Ishikawa (cell line): ENCODE measurements around the gene DNER.

Experiments
- CEBPB ChIP-seq: IDR thresholded peaks from 2 replicates; pipeline ENCODE4 v1.6.1; 2012
- CREB1 ChIP-seq: IDR thresholded peaks from 2 replicates; pipeline ENCODE4 v1.6.1; 2012; ENCODE audit warnings: low read depth
- EGR1 ChIP-seq: IDR thresholded peaks from 2 replicates; pipeline ENCODE4 v1.6.1; 2012
- EP300 ChIP-seq: IDR thresholded peaks from 2 replicates; pipeline ENCODE4 v1.6.1; 2012; ENCODE audit warnings: borderline replicate concordance
- FOXM1 ChIP-seq: IDR thresholded peaks from 2 replicates; pipeline ENCODE4 v1.6.1; 2012; ENCODE audit warnings: low read depth, borderline replicate concordance
- MAX ChIP-seq: IDR thresholded peaks from 2 replicates; pipeline ENCODE4 v1.6.1; 2012
- NFIC ChIP-seq: IDR thresholded peaks from 2 replicates; pipeline ENCODE4 v1.6.1; 2012
- RAD21 ChIP-seq: IDR thresholded peaks from 2 replicates; pipeline ENCODE4 v1.6.1; 2012; ENCODE audit warnings: low read depth
- REST ChIP-seq: IDR thresholded peaks from 2 replicates; pipeline ENCODE4 v1.6.1; 2012; ENCODE audit warnings: low read depth, mild to moderate bottlenecking
- TAF1 ChIP-seq: IDR thresholded peaks from 2 replicates; pipeline ENCODE4 v1.6.1; 2012; ENCODE audit warnings: low read depth, mild to moderate bottlenecking
- TCF12 ChIP-seq: IDR thresholded peaks from 2 replicates; pipeline ENCODE4 v1.6.1; 2012; ENCODE audit warnings: low read depth
- TEAD4 ChIP-seq: IDR thresholded peaks from 2 replicates; pipeline ENCODE4 v1.6.1; 2012
- USF1 ChIP-seq: IDR thresholded peaks from 2 replicates; pipeline ENCODE4 v1.6.1; 2012
- YY1 ChIP-seq: IDR thresholded peaks from 2 replicates; pipeline ENCODE4 v1.6.1; 2012; ENCODE audit warnings: low read depth
- ZBTB7A ChIP-seq: IDR thresholded peaks from 2 replicates; pipeline ENCODE4 v1.6.1; 2012; ENCODE audit warnings: low read depth

DNER gene

GRCh38 chr2:229688141-229688540 is 26.2 kb downstream of the DNER start:
- TF ChIP-seq TEAD4 (no peak), CREB1 (no peak), TAF1 (no peak), NFIC (no peak), RAD21 (no peak), EP300 (no peak), ZBTB7A (no peak)

GRCh38 chr2:229686122-229686919 is 28.0 kb downstream of the DNER start:
- TF ChIP-seq NFIC, result no peak
- no peak for TF ChIP-seq EP300
- TF ChIP-seq MAX, result no peak
- TF ChIP-seq RAD21, result no peak
- TF ChIP-seq CEBPB, result no peak
- TF ChIP-seq YY1, result no peak
- TF ChIP-seq REST, result no peak
- TF ChIP-seq FOXM1, result no peak
- TF ChIP-seq EGR1, result no peak
- TF ChIP-seq TEAD4, result no peak
- no peak for TF ChIP-seq ZBTB7A
- no peak for TF ChIP-seq USF1
- TF ChIP-seq TAF1, result no peak

- TF ChIP-seq REST, result no peak
- TF ChIP-seq NFIC, result no peak
- TF ChIP-seq YY1, result no peak
- no peak for TF ChIP-seq CREB1
- TF ChIP-seq EGR1, result no peak
- TF ChIP-seq USF1, result no peak
- TF ChIP-seq TEAD4, result no peak
- TF ChIP-seq TAF1, result no peak
- TF ChIP-seq EP300, result no peak
- no peak for TF ChIP-seq ZBTB7A
- TF ChIP-seq CEBPB, result no peak
- TF ChIP-seq RAD21, result no peak
- TF ChIP-seq FOXM1, result no peak
- no peak for TF ChIP-seq TCF12
Measured at GRCh38 chr2:229684942-229685562, 29.3 kb downstream of the DNER start.

GRCh38 chr2:229679393-229680125 is 34.8 kb downstream of the DNER start:
- TF ChIP-seq RAD21 (no peak), YY1 (no peak), EGR1 (no peak), TCF12 (no peak), REST (no peak), EP300 (no peak), CREB1 (no peak)
